Measurements from ENCODE around the gene CBLB.
A peak's percentile ranks its signal among the peaks of the same experiment; 100 is the strongest.

The CBLB gene

GRCh38 chr3:105656651-105657504, 211.9 kb downstream of the CBLB start:
- no peaks in the 10 kb centered on the region for H3K27me3 Mint-ChIP-seq
- ATAC-seq (ENCODE audit: low read depth) (no peak), DNase-seq (ENCODE audit: low spot score in 2 of 2) (no peak)
- H3K27ac Mint-ChIP-seq = no peak overlapping the region
- peaks cover 17% of the 10 kb centered on the region for H3K36me3 Mint-ChIP-seq
- no peak overlapping the region for H3K4me3 Mint-ChIP-seq
- H3K4me1 Mint-ChIP-seq = peaks cover 5% of the 10 kb centered on the region
- H3K9me3 Mint-ChIP-seq = no peaks in the 10 kb centered on the region

GRCh38 chr3:105653868-105654267, 214.9 kb downstream of the CBLB start:
- no peak for DNase-seq (ENCODE audit: low spot score in 2 of 2)
- ATAC-seq (ENCODE audit: low read depth) = no peak
- Mint-ChIP-seq H3K27me3 (no peaks in the 10 kb centered on the region), H3K4me1 (peaks cover 9% of the 10 kb centered on the region), H3K9me3 (no peaks in the 10 kb centered on the region), H3K4me3 (no peak overlapping the region), H3K36me3 (peaks cover 9% of the 10 kb centered on the region), H3K27ac (no peak overlapping the region)

GRCh38 chr3:105653166-105653565, 215.6 kb downstream of the CBLB start:
- Mint-ChIP-seq H3K36me3 (peaks cover 4% of the 10 kb centered on the region), H3K4me1 (peaks cover 9% of the 10 kb centered on the region), H3K4me3 (no peak overlapping the region), H3K27me3 (no peaks in the 10 kb centered on the region), H3K9me3 (no peaks in the 10 kb centered on the region), H3K27ac (no peak overlapping the region)
- ATAC-seq (ENCODE audit: low read depth) = no peak
- no peak for DNase-seq (ENCODE audit: low spot score in 2 of 2)

GRCh38 chr3:105649480-105649879, 219.3 kb downstream of the CBLB start:
- Mint-ChIP-seq H3K36me3 (no peaks in the 10 kb centered on the region), H3K4me3 (no peak overlapping the region), H3K27ac (no peak overlapping the region), H3K9me3 (no peaks in the 10 kb centered on the region), H3K4me1 (peaks cover 9% of the 10 kb centered on the region), H3K27me3 (no peaks in the 10 kb centered on the region)
- ATAC-seq (ENCODE audit: low read depth) = peak; percentile 61
- no peak for DNase-seq (ENCODE audit: low spot score in 2 of 2)

GRCh38 chr3:105647047-105647446, 221.8 kb downstream of the CBLB start:
- DNase-seq (ENCODE audit: low spot score in 2 of 2) (no peak), ATAC-seq (ENCODE audit: low read depth) (no peak)
- Mint-ChIP-seq H3K27me3 (no peaks in the 10 kb centered on the region), H3K4me1 (peaks cover 5% of the 10 kb centered on the region), H3K36me3 (no peaks in the 10 kb centered on the region), H3K27ac (no peak overlapping the region), H3K9me3 (no peaks in the 10 kb centered on the region), H3K4me3 (no peak overlapping the region)

- no peak overlapping the region for H3K4me3 Mint-ChIP-seq
- ATAC-seq (ENCODE audit: low read depth) = no peak
- H3K27me3 Mint-ChIP-seq = no peaks in the 10 kb centered on the region
- no peak overlapping the region for H3K27ac Mint-ChIP-seq
- DNase-seq (ENCODE audit: low spot score in 2 of 2) = no peak
- H3K9me3 Mint-ChIP-seq = no peaks in the 10 kb centered on the region
- no peaks in the 10 kb centered on the region for H3K4me1 Mint-ChIP-seq
- H3K36me3 Mint-ChIP-seq = no peaks in the 10 kb centered on the region
These were observed 229.7 kb downstream of the CBLB start for GRCh38 chr3:105639131-105639530.

- Mint-ChIP-seq H3K9me3 (no peaks in the 10 kb centered on the region), H3K36me3 (peaks cover 1% of the 10 kb centered on the region), H3K27me3 (no peaks in the 10 kb centered on the region), H3K27ac (no peak overlapping the region), H3K4me3 (no peak overlapping the region), H3K4me1 (no peaks in the 10 kb centered on the region)
- no peak for ATAC-seq (ENCODE audit: low read depth)
- no peak for DNase-seq (ENCODE audit: low spot score in 2 of 2)
These were observed 234.1 kb downstream of the CBLB start for GRCh38 chr3:105634708-105635107.

- H3K27me3 Mint-ChIP-seq = no peaks in the 10 kb centered on the region
- ATAC-seq (ENCODE audit: low read depth) = no peak
These were observed 239.1 kb downstream of the CBLB start for GRCh38 chr3:105629718-105630117.

GRCh38 chr3:105626739-105627138, 242.1 kb downstream of the CBLB start:
- Mint-ChIP-seq H3K9me3 (no peaks in the 10 kb centered on the region), H3K4me1 (no peaks in the 10 kb centered on the region), H3K36me3 (peaks cover 1% of the 10 kb centered on the region), H3K27ac (no peak overlapping the region), H3K27me3 (no peaks in the 10 kb centered on the region), H3K4me3 (no peak overlapping the region)
- ATAC-seq (ENCODE audit: low read depth) (no peak), DNase-seq (ENCODE audit: low spot score in 2 of 2) (no peak)

More at GRCh38 chr3:105629718-105630117, 239.1 kb downstream of the CBLB start:
- no peak overlapping the region for H3K4me3 Mint-ChIP-seq
- no peaks in the 10 kb centered on the region for H3K9me3 Mint-ChIP-seq
- H3K4me1 Mint-ChIP-seq = no peaks in the 10 kb centered on the region
- H3K27ac Mint-ChIP-seq = no peak overlapping the region
- H3K36me3 Mint-ChIP-seq = peaks cover 1% of the 10 kb centered on the region
- no peak for DNase-seq (ENCODE audit: low spot score in 2 of 2)

GRCh38 chr3:105622169-105622568, 246.6 kb downstream of the CBLB start:
- Mint-ChIP-seq H3K9me3 (no peaks in the 10 kb centered on the region), H3K27me3 (no peaks in the 10 kb centered on the region), H3K36me3 (no peaks in the 10 kb centered on the region), H3K27ac (no peak overlapping the region), H3K4me1 (no peaks in the 10 kb centered on the region), H3K4me3 (no peak overlapping the region)
- ATAC-seq (ENCODE audit: low read depth) (no peak), DNase-seq (ENCODE audit: low spot score in 2 of 2) (no peak)

- Mint-ChIP-seq H3K36me3 (no peaks in the 10 kb centered on the region), H3K27ac (no peak overlapping the region), H3K27me3 (peaks cover 2% of the 10 kb centered on the region), H3K4me3 (no peak overlapping the region), H3K4me1 (no peaks in the 10 kb centered on the region), H3K9me3 (no peaks in the 10 kb centered on the region)
- DNase-seq (ENCODE audit: low spot score in 2 of 2) = no peak
- ATAC-seq (ENCODE audit: low read depth) = no peak
These were observed 248.6 kb downstream of the CBLB start for GRCh38 chr3:105620236-105620635.

GRCh38 chr3:105619651-105620050, 249.2 kb downstream of the CBLB start:
- no peaks in the 10 kb centered on the region for H3K36me3 Mint-ChIP-seq
- DNase-seq (ENCODE audit: low spot score in 2 of 2) = no peak
- H3K27me3 Mint-ChIP-seq = peaks cover 2% of the 10 kb centered on the region
- H3K9me3 Mint-ChIP-seq = no peaks in the 10 kb centered on the region
- no peak overlapping the region for H3K27ac Mint-ChIP-seq
- ATAC-seq (ENCODE audit: low read depth) = no peak
- H3K4me3 Mint-ChIP-seq = no peak overlapping the region
- H3K4me1 Mint-ChIP-seq = no peaks in the 10 kb centered on the region

GRCh38 chr3:105618556-105618955, 250.3 kb downstream of the CBLB start:
- no peak overlapping the region for H3K4me3 Mint-ChIP-seq
- H3K9me3 Mint-ChIP-seq = no peaks in the 10 kb centered on the region
- no peak overlapping the region for H3K27ac Mint-ChIP-seq
- DNase-seq (ENCODE audit: low spot score in 2 of 2) (no peak), ATAC-seq (ENCODE audit: low read depth) (no peak)
- no peaks in the 10 kb centered on the region for H3K36me3 Mint-ChIP-seq
- H3K27me3 Mint-ChIP-seq = peaks cover 2% of the 10 kb centered on the region
- no peaks in the 10 kb centered on the region for H3K4me1 Mint-ChIP-seq

GRCh38 chr3:105616374-105617121, 252.3 kb downstream of the CBLB start:
- H3K27ac Mint-ChIP-seq = no peak overlapping the region
- H3K4me3 Mint-ChIP-seq = no peak overlapping the region
- no peaks in the 10 kb centered on the region for H3K36me3 Mint-ChIP-seq
- no peaks in the 10 kb centered on the region for H3K9me3 Mint-ChIP-seq
- ATAC-seq (ENCODE audit: low read depth) = no peak
- peaks cover 2% of the 10 kb centered on the region for H3K27me3 Mint-ChIP-seq
- no peak for DNase-seq (ENCODE audit: low spot score in 2 of 2)
- no peaks in the 10 kb centered on the region for H3K4me1 Mint-ChIP-seq
